Measurements from ENCODE around the gene NEU1. TPM values are rescaled to one million over a fixed set of nuclear protein-coding genes. Genes with fewer than 3 reads are reported as not detected.

Gene NEU1
- total RNA-seq, 2 donors from 2014 or later = 29.3 to 30.6 TPM

DNA sequence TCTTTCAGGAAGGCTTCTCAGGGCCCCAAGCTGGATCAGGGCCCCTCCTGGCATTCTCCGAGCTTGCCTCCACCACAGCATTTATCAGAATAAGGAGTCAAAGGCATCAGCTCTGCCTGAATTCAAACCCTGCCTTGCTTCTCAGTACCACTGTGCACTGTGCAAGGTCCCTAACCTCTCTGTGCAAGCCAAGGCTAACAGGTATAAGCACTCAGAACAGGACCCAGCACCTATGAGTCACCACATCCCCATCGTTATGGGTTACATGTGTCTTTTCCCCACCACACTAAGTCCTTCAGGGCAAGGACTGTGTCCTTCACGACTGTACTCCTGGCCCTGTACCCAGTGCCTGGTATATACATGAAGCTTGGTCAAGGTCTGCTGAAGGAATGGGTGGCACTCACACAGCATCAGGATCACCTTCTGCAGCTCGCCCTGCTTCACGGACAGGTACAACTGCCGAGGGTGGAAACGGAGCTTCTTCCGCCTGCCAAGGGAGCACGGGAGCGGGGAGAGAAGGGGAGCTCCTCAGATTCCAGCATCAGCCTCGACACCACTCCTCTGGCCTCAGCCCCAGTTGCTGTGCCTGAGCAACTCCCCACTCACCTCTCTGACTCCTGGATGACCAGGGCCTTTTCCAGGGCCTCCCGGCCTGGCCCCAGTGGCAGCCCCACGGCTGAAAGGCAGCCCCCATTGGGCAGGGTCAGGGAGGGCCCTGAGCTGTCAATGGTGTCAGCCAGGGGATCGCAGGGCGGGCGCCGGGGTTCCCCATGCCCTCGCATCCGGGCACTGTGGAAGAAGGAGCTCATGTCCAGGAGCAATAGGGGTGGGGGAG lies 24.8 kb upstream of the NEU1 start:
- no peaks in the 10 kb centered on the region for H3K27me3 ChIP-seq
- DNase-seq = no peak
- H3K4me3 ChIP-seq = no peak overlapping the region
- no peak overlapping the region for H3K27ac ChIP-seq
- WGBS, 2 donors = 84 to 91% methylated on average over 11 to 17 of the region's 19 CpGs
- TF ChIP-seq, protein P1, sequence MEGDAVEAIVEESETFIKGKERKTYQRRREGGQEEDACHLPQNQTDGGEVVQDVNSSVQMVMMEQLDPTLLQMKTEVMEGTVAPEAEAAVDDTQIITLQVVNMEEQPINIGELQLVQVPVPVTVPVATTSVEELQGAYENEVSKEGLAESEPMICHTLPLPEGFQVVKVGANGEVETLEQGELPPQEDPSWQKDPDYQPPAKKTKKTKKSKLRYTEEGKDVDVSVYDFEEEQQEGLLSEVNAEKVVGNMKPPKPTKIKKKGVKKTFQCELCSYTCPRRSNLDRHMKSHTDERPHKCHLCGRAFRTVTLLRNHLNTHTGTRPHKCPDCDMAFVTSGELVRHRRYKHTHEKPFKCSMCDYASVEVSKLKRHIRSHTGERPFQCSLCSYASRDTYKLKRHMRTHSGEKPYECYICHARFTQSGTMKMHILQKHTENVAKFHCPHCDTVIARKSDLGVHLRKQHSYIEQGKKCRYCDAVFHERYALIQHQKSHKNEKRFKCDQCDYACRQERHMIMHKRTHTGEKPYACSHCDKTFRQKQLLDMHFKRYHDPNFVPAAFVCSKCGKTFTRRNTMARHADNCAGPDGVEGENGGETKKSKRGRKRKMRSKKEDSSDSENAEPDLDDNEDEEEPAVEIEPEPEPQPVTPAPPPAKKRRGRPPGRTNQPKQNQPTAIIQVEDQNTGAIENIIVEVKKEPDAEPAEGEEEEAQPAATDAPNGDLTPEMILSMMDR (IDR thresholded peaks at IDR 0.05) = no peak
- TF ChIP-seq POLR2A (IDR thresholded peaks at IDR 0.05) = no peak
- H3K4me1 ChIP-seq = no peaks in the 10 kb centered on the region
- intact Hi-C loops (cut with DNase I) = no loop called here
- H3K36me3 ChIP-seq (replicated peaks in 1 of 2; ENCODE audit: insufficient read depth in 1 of 2, low read depth in 2 of 2) = peaks cover 7 to 30% of the 10 kb centered on the region in 2 donors
- ATAC-seq = no peak
- no peaks in the 10 kb centered on the region for H3K9me3 ChIP-seq

DNA sequence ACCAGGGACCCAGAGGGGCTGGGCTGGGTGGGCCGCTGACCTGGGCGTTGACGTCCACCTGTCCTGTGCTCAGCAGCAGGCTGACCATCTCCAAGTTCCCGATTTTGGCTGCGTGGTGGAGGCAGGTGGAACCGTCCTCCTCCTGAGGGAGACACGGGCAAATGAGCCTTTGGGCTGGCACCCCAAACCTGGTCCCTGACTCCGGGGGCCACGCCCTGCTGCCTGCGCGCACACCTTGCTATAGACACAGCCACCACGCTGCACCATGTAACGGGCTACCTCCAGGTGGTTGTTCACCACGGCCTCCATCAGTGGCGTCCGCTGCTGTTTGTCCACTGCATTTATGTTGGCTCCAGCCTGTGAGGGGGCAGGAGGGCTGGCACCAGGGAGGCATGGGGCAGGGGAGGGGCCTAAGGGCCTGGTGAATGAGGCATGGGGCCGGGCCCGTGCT lies 23.9 kb upstream of the NEU1 start:
- TF ChIP-seq POLR2A (IDR thresholded peaks at IDR 0.05) = no peak
- Histone ChIP-seq H3K9me3 (no peaks in the 10 kb centered on the region), H3K4me3 (no peak overlapping the region), H3K36me3 (replicated peaks in 1 of 2; ENCODE audit: insufficient read depth in 1 of 2, low read depth in 2 of 2) (peaks cover 7 to 32% of the 10 kb centered on the region in 2 donors), H3K4me1 (no peaks in the 10 kb centered on the region), H3K27ac (no peak overlapping the region), H3K27me3 (no peaks in the 10 kb centered on the region)
- ATAC-seq (no peak), DNase-seq (no peak)
- 87% methylated on average over 8 to 16 of the region's 18 CpGs for WGBS, 2 donors
- intact Hi-C loops (cut with DNase I) = no loop called here

DNA sequence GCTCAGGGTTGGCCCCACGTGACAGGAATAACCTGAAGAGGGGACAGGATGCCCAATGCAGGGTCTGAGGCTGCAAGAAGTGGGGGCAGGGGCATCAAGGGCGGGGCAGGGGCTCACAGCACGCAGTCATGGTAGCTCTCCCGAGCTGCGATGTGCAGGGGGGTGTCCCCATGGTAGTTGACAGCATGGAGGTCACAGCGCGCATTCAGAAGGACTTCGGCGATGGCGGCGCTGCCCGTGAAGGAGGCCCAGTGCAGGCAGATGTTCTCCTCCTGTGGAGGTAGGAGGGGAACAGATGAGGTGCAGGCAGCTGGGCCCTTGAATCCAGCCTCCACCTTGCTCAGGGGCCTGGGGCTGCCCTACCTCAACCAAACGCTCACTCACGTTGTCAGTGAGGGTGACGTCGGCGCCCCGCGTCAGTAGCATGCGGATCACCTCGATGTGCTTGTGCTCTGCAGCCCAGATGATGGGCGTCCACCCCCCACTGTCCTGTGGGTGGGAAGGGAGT lies 22.0 kb upstream of the NEU1 start:
- no peak overlapping the region for H3K27ac ChIP-seq
- H3K4me1 ChIP-seq = no peaks in the 10 kb centered on the region
- DNase-seq = no peak
- peaks cover 7 to 43% of the 10 kb centered on the region in 2 donors for H3K36me3 ChIP-seq (replicated peaks in 1 of 2; ENCODE audit: insufficient read depth in 1 of 2, low read depth in 2 of 2)
- H3K4me3 ChIP-seq = no peak overlapping the region
- no peaks in the 10 kb centered on the region for H3K27me3 ChIP-seq
- intact Hi-C loops (cut with DNase I) = no loop called here
- no peak for ATAC-seq
- H3K9me3 ChIP-seq = no peaks in the 10 kb centered on the region
- TF ChIP-seq, protein P1 (IDR thresholded peaks at IDR 0.05) = no peak
- no peak for TF ChIP-seq POLR2A (IDR thresholded peaks at IDR 0.05)
- WGBS, 2 donors = 80 to 93% methylated on average over 3 to 21 of the region's 22 CpGs

DNA sequence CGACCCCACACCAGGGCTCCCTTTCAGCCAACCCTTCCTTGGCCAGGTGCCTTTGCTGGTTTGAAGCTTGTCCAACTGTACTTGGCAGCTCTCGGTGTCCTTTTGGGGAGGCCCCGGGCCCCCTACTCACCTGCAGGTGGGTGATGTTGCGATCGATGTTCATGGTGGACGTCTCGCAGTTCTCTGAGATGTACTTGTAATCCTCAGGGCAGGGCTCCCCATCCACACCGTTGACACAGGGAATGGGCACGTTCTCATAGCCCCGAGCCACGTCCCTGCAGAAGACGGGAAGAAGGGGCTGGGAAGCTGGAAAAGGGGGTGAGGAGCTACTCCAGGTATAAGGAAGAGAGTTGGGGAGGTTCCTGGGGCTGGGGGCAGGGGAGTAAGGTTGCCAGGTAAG lies 21.1 kb upstream of the NEU1 start:
- ATAC-seq (no peak), DNase-seq (no peak)
- TF ChIP-seq, protein P1 (IDR thresholded peaks at IDR 0.05) = no peak
- TF ChIP-seq POLR2A (IDR thresholded peaks at IDR 0.05) = no peak
- Histone ChIP-seq H3K9me3 (no peaks in the 10 kb centered on the region), H3K4me3 (no peak overlapping the region), H3K27ac (no peak overlapping the region), H3K27me3 (no peaks in the 10 kb centered on the region), H3K36me3 (replicated peaks in 1 of 2; ENCODE audit: insufficient read depth in 1 of 2, low read depth in 2 of 2) (peaks cover 7 to 44% of the 10 kb centered on the region in 2 donors), H3K4me1 (peaks cover under 1% of the 10 kb centered on the region)
- WGBS, 2 donors = 85 to 89% methylated on average over 12 of the region's 12 CpGs
- intact Hi-C loops (cut with DNase I) = no loop called here

DNA sequence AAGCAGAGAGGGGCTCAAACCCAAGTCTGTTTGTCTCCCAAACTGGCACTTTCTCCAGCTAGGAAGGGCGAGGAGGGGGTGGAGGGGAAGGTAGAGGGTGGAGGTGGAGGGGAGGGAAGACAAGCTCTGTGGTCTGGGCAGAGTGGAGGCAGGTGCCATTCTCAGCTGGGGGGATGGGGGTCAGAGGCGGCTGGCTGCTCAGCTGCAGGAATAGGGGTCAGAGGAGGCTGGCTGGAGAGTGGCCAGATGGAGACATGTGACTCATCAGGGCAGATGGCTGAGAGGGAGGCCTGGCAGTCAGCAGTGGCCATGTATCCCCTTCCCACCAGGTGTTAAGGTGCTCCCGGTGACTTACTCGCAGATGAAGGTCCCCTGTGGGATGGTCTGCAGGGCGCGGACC lies 19.7 kb upstream of the NEU1 start:
- H3K27ac ChIP-seq = no peak overlapping the region
- no peaks in the 10 kb centered on the region for H3K9me3 ChIP-seq
- DNase-seq = no peak
- no peak overlapping the region for H3K4me3 ChIP-seq
- peaks cover 7 to 38% of the 10 kb centered on the region in 2 donors for H3K36me3 ChIP-seq (replicated peaks in 1 of 2; ENCODE audit: insufficient read depth in 1 of 2, low read depth in 2 of 2)
- no peak for ATAC-seq
- peaks cover 14% of the 10 kb centered on the region for H3K4me1 ChIP-seq
- intact Hi-C loops (cut with DNase I) = no loop called here
- TF ChIP-seq POLR2A (IDR thresholded peaks at IDR 0.05) = no peak
- TF ChIP-seq, protein P1 (IDR thresholded peaks at IDR 0.05) = no peak
- H3K27me3 ChIP-seq = no peaks in the 10 kb centered on the region
- WGBS, 2 donors = 91 to 94% methylated on average over 5 to 6 of the region's 6 CpGs
